Stimulated activated effector memory CD8-positive, alpha-beta T cell treated with anti-CD3 and anti-CD28 coated beads, Interleukin-12 subunit alpha, Interleukin-12 subunit beta, amount 100 ng/mL, for 72 hours (primary cell): Measurements from ENCODE around the gene ZBTB25.

Experiments used
- ATAC-seq: fragments of 150-1000 bp; cut with Tn5 transposase; 2 replicates; pipeline ENCODE4 v1.10.0; 2021
- DNase-seq, 2 donors: peaks; one replicate each; pipeline ENCODE4 v3.0.0; 2021 to 2022; ENCODE audit warnings: low spot score in 2 of 2
- H3K27ac Mint-ChIP-seq: one replicate; pipeline ENCODE4 v1.8.0; 2022; ENCODE audit warnings: mild to moderate bottlenecking, mixed read lengths
- H3K36me3 Mint-ChIP-seq: one replicate; pipeline ENCODE4 v1.8.0; 2022; ENCODE audit warnings: mild to moderate bottlenecking, mixed read lengths
- H3K4me1 Mint-ChIP-seq: one replicate; pipeline ENCODE4 v1.8.0; 2022; ENCODE audit warnings: mixed read lengths
- H3K4me3 Mint-ChIP-seq: one replicate; pipeline ENCODE4 v1.8.0; 2022; ENCODE audit warnings: mild to moderate bottlenecking, mixed read lengths
- H3K9me3 Mint-ChIP-seq: one replicate; pipeline ENCODE4 v1.8.0; 2022; ENCODE audit warnings: mixed read lengths

The ZBTB25 gene

GRCh38 chr14:64503434-64504309 is at the start of gene ZBTB25:
Gene ZBTB25 (minus strand): TSS chr14:64503838. CDS start chr14:64490533, 13,305 bp downstream.
- peaks cover 95% of the 10 kb centered on the region for H3K36me3 Mint-ChIP-seq
- no peaks in the 10 kb centered on the region for H3K9me3 Mint-ChIP-seq
- peak; percentile 79 for ATAC-seq

GRCh38 chr14:64550621-64551333 is 47.1 kb upstream of the ZBTB25 start:
- H3K4me3 Mint-ChIP-seq = peak overlapping the region; percentile 52
- peaks cover 12% of the 10 kb centered on the region for H3K4me1 Mint-ChIP-seq
- no peaks in the 10 kb centered on the region for H3K36me3 Mint-ChIP-seq
- no peak for ATAC-seq
- H3K27ac Mint-ChIP-seq = peak overlapping the region; percentile 44
- DNase-seq = no peak
- H3K9me3 Mint-ChIP-seq = no peaks in the 10 kb centered on the region

More at GRCh38 chr14:64503434-64504309, at the start of gene ZBTB25:
- H3K4me1 Mint-ChIP-seq = peaks cover 35% of the 10 kb centered on the region
- peak within 1 kb of the TSS; percentile 100 for H3K27ac Mint-ChIP-seq
- peak within 1 kb of the TSS; percentile 87 for H3K4me3 Mint-ChIP-seq
- peak; percentile 78 to 98 for DNase-seq

DNA sequence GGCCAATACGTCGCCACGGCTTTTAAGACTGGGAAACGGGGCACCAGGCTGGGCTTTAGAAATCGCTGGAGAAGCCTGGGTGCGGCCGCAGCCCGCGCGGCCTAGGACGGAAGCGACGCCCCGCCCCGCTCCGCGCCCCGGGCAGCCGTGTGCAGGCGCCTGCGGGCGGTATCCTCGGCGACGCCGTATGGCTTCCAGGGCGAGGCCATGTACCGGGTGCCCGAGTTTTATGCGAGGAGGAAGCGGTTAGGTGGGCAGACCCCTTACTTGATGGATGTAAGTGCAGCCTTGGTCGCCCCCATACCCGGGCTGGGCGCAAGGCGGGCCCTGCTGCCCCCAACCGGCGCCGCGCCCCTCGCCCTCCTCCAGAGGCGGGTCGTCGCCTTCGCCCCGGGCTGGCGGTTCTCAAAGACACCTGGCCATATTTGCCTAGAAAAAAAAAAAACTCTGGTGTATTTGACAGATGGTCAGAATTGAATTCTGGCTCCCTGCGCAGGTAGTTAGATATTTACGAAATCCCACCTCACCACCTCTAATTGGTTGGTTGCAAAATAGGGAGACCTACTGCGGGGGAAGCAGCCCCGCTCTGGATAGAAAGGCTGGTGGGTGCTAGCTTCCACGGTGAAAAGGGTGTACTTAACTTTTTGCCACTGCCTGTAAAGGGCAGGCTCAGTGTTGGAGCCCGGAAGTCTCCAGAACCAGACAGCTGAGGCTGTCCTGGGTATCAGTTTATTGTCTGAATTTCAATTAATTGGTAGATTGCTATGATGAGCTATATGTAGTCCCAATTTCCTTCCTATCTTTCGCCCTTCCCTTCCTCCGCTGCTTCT is 46.4 kb upstream of the ZBTB25 start, which contains the start of gene PPP1R36:
PPP1R36 (plus strand) TSS at position 171 of the 830 bp plus-strand sequence; CDS start at position 208, 37 bp downstream.
- peak within 1 kb of the TSS; percentile 52 for H3K4me3 Mint-ChIP-seq
- H3K9me3 Mint-ChIP-seq = no peaks in the 10 kb centered on the region
- H3K4me1 Mint-ChIP-seq = peaks cover 12% of the 10 kb centered on the region
- peak within 1 kb of the TSS; percentile 44 for H3K27ac Mint-ChIP-seq
- ATAC-seq (peak; percentile 97), DNase-seq (peak; percentile 38 to 59)
- no peaks in the 10 kb centered on the region for H3K36me3 Mint-ChIP-seq

DNA sequence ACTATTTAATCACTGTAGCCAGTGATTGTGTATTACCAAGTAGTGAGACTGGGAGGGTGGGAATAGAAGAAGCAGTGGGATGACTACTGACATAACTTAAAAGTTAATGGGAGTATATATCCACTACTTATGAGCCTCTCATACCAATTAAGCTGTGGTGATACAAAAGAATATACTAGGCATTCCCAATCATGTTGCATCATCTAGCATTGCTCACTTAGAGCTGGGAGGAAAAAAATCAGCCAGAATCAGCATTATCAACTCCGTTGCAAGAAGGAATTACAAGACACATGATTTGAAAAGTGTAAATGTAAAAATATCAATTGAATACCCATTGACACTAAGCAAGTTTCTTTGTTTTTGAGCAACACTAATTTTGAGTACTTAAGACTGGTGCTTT is 45.4 kb upstream of the ZBTB25 start:
- H3K9me3 Mint-ChIP-seq = no peaks in the 10 kb centered on the region
- DNase-seq = no peak
- H3K27ac Mint-ChIP-seq = no peak overlapping the region
- H3K36me3 Mint-ChIP-seq = no peaks in the 10 kb centered on the region
- peaks cover 12% of the 10 kb centered on the region for H3K4me1 Mint-ChIP-seq
- peak overlapping the region; percentile 52 for H3K4me3 Mint-ChIP-seq
- no peak for ATAC-seq

- H3K4me3 Mint-ChIP-seq = no peak overlapping the region
- H3K36me3 Mint-ChIP-seq = peaks cover 11% of the 10 kb centered on the region
- no peak overlapping the region for H3K27ac Mint-ChIP-seq
- DNase-seq (no peak), ATAC-seq (no peak)
- H3K4me1 Mint-ChIP-seq = peaks cover 33% of the 10 kb centered on the region
- H3K9me3 Mint-ChIP-seq = no peaks in the 10 kb centered on the region
These were observed 41.1 kb upstream of the ZBTB25 start for GRCh38 chr14:64544607-64545312.

- peaks cover 35% of the 10 kb centered on the region for H3K4me1 Mint-ChIP-seq
- no peaks in the 10 kb centered on the region for H3K9me3 Mint-ChIP-seq
- peaks cover 11% of the 10 kb centered on the region for H3K36me3 Mint-ChIP-seq
- H3K27ac Mint-ChIP-seq = no peak overlapping the region
- ATAC-seq (no peak), DNase-seq (no peak)
- peak overlapping the region; percentile 97 for H3K4me3 Mint-ChIP-seq
These were observed 39.2 kb upstream of the ZBTB25 start for GRCh38 chr14:64542836-64543201.

- Mint-ChIP-seq H3K36me3 (peaks cover 11% of the 10 kb centered on the region), H3K27ac (no peak overlapping the region), H3K9me3 (no peaks in the 10 kb centered on the region), H3K4me3 (peak overlapping the region; percentile 97), H3K4me1 (peaks cover 35% of the 10 kb centered on the region)
- DNase-seq = peak in 1 of 2 donors; percentile 58
- ATAC-seq = no peak
These were observed 38.6 kb upstream of the ZBTB25 start for GRCh38 chr14:64541972-64542835.

- Mint-ChIP-seq H3K4me3 (peak overlapping the region; percentile 97), H3K27ac (no peak overlapping the region), H3K9me3 (no peaks in the 10 kb centered on the region), H3K4me1 (peaks cover 35% of the 10 kb centered on the region), H3K36me3 (peaks cover 11% of the 10 kb centered on the region)
- DNase-seq = no peak
- ATAC-seq = no peak
These were observed 37.8 kb upstream of the ZBTB25 start for GRCh38 chr14:64541261-64541971.

DNA sequence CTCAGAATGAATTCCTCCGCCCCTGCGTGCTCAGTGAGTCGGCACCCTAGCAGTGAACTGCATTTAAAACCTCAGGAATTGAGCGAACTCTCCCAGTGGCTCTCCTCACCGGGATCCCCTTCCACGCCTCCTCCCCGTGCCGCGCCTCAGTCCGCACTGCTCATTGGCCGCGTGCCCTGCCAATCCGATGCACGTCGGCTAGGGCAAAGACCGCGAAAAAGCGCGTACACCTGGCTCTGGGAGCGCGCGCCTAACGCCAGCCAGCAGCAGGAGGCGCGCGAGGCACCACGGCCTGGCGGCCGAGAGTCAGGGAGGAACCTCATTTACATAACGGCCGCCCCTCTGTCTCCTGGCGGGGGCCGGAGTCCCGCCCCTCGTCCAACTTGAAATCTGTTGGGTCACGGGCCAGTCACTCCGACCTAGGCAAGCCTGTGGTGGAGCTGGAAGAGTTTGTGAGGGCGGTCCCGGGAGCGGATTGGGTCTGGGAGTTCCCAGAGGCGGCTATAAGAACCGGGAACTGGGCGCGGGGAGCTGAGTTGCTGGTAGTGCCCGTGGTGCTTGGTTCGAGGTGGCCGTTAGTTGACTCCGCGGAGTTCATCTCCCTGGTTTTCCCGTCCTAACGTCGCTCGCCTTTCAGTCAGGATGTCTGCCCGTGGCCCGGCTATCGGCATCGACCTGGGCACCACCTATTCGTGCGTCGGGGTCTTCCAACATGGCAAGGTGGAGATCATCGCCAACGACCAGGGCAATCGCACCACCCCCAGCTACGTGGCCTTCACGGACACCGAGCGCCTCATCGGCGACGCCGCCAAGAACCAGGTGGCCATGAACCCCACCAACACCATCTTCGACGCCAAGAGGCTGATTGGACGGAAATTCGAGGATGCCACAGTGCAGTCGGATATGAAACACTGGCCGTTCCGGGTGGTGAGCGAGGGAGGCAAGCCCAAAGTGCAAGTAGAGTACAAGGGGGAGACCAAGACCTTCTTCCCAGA is 36.9 kb upstream of the ZBTB25 start, which contains the start of gene HSPA2:
HSPA2 (plus strand) TSS at position 534 of the 995 bp plus-strand sequence; CDS start at position 643, 109 bp downstream.
- H3K27ac Mint-ChIP-seq = peak within 1 kb of the TSS; percentile 96
- H3K36me3 Mint-ChIP-seq = peaks cover 15% of the 10 kb centered on the region
- peak within 1 kb of the TSS; percentile 97 for H3K4me3 Mint-ChIP-seq
- H3K9me3 Mint-ChIP-seq = no peaks in the 10 kb centered on the region
- peaks cover 35% of the 10 kb centered on the region for H3K4me1 Mint-ChIP-seq
- DNase-seq (peak; percentile 92 to 97), ATAC-seq (peak; percentile 95)

- ATAC-seq (no peak), DNase-seq (no peak)
- Mint-ChIP-seq H3K4me3 (no peak overlapping the region), H3K4me1 (peaks cover 25% of the 10 kb centered on the region), H3K36me3 (peaks cover 17% of the 10 kb centered on the region), H3K27ac (no peak overlapping the region), H3K9me3 (no peaks in the 10 kb centered on the region)
These were observed 33.0 kb upstream of the ZBTB25 start for GRCh38 chr14:64536488-64537245.

- Mint-ChIP-seq H3K9me3 (no peaks in the 10 kb centered on the region), H3K27ac (no peak overlapping the region), H3K36me3 (peaks cover 49% of the 10 kb centered on the region), H3K4me1 (peaks cover 6% of the 10 kb centered on the region), H3K4me3 (no peak overlapping the region)
- ATAC-seq = no peak
- DNase-seq = no peak
These were observed 27.9 kb upstream of the ZBTB25 start for GRCh38 chr14:64531567-64531966.

DNA sequence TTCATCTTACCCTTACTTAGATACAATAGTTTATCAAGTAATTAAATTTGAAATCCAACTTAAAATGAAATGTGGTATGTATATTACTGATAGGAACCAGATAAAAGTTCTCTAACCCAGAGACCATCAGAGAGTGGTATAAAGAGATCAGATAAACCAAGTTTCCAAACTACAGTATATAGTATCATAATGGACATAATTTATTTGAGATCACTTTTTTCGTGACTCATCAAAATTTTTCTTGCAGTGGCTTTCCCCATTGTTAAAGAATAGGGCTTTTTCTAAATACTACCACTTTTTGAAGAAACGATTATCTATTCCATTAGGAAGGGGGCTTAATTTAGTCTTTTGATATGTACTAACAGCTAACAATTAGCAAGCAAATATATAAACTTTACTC is 21.7 kb upstream of the ZBTB25 start:
- DNase-seq (no peak), ATAC-seq (no peak)
- Mint-ChIP-seq H3K9me3 (no peaks in the 10 kb centered on the region), H3K36me3 (peaks cover 58% of the 10 kb centered on the region), H3K4me3 (no peak overlapping the region), H3K27ac (no peak overlapping the region), H3K4me1 (peaks cover 6% of the 10 kb centered on the region)
